HG02970 (cell line): ENCODE measurements around the gene ELOVL5.

Experiments used
- ATAC-seq: cut with Tn5 transposase; IDR thresholded peaks from one replicate; pipeline ENCODE4 v1.9.1; 2021; ENCODE audit warnings: mild to moderate bottlenecking, moderate library complexity, moderate number of reproducible peaks; ENCODE audit not compliant: unreplicated experiment, low FRiP score

Gene ELOVL5

GRCh38 chr6:53281518-53282215 is 67.1 kb downstream of the ELOVL5 start:
- no peak for ATAC-seq

GRCh38 chr6:53280207-53280606 is 68.5 kb downstream of the ELOVL5 start:
- no peak for ATAC-seq

- no peak for ATAC-seq
Measured at GRCh38 chr6:53279293-53279692, 69.5 kb downstream of the ELOVL5 start.

GRCh38 chr6:53273370-53273769 is 75.4 kb downstream of the ELOVL5 start:
- ATAC-seq, result no peak

GRCh38 chr6:53269827-53270226 is 78.9 kb downstream of the ELOVL5 start:
- ATAC-seq, result no peak

- ATAC-seq, result no peak
Measured at GRCh38 chr6:53268858-53269608, 79.7 kb downstream of the ELOVL5 start.

- ATAC-seq, result no peak
Measured at GRCh38 chr6:53266553-53267090, 82.1 kb downstream of the ELOVL5 start.

GRCh38 chr6:53264915-53265607 is 83.7 kb downstream of the ELOVL5 start:
- no peak for ATAC-seq

GRCh38 chr6:53264337-53264736 is 84.4 kb downstream of the ELOVL5 start:
- ATAC-seq, result no peak

- ATAC-seq, result no peak
Measured at GRCh38 chr6:53263917-53264316, 84.8 kb downstream of the ELOVL5 start.

GRCh38 chr6:53259860-53260580 is 88.7 kb downstream of the ELOVL5 start:
- ATAC-seq, result no peak

- ATAC-seq, result no peak
Measured at GRCh38 chr6:53258774-53259155, 90.0 kb downstream of the ELOVL5 start.

GRCh38 chr6:53258076-53258773 is 90.5 kb downstream of the ELOVL5 start:
- ATAC-seq, result no peak

GRCh38 chr6:53257533-53257932 is 91.2 kb downstream of the ELOVL5 start:
- no peak for ATAC-seq

- ATAC-seq, result no peak
Measured at GRCh38 chr6:53257001-53257400, 91.7 kb downstream of the ELOVL5 start.

- ATAC-seq, result no peak
Measured at GRCh38 chr6:53252177-53252692, 96.5 kb downstream of the ELOVL5 start.

GRCh38 chr6:53251033-53251672 is 97.6 kb downstream of the ELOVL5 start:
- ATAC-seq, result no peak

- ATAC-seq, result no peak
Measured at GRCh38 chr6:53250176-53251032, 98.3 kb downstream of the ELOVL5 start.
